Right cardiac atrium (tissue), 5 donors: Measurements from ENCODE around the gene NOX4. TPM values are rescaled to one million over a fixed set of nuclear protein-coding genes. Genes with fewer than 3 reads are reported as not detected.

Experiments
- ATAC-seq, 2 donors: fragments of 200-7000 bp; cut with Tn5 transposase; one replicate each; pipeline versions ENCODE4 v1.8.0 to v1.9.1; 2020; ENCODE audit warnings: moderate library complexity in 2 of 2, mild to moderate bottlenecking in 1 of 2
- DNase-seq, 3 donors: peaks; one replicate each; pipeline ENCODE4 v3.0.0-alpha.2; 2020
- H3K27ac ChIP-seq: one replicate; pipeline ENCODE4 v1.5.1; 2013; ENCODE audit warnings: mild to moderate bottlenecking, low read length, control low read depth, moderate library complexity
- H3K27me3 ChIP-seq: one replicate; pipeline ENCODE4 v1.6.1; 2013; ENCODE audit not compliant: control insufficient read depth, insufficient read depth
- H3K4me1 ChIP-seq: one replicate; pipeline ENCODE4 v1.6.1; 2013; ENCODE audit warnings: low read length; ENCODE audit not compliant: control insufficient read depth, insufficient read depth
- H3K4me3 ChIP-seq: one replicate; pipeline ENCODE4 v1.5.1; 2013; ENCODE audit warnings: low read length, control low read depth
- H3K9me3 ChIP-seq: one replicate; pipeline ENCODE4 v1.6.1; 2013; ENCODE audit warnings: low read length; ENCODE audit not compliant: control insufficient read depth
- WGBS: extraction: QIAGEN DNeasy Blood & Tissue Kit; methylation state at CpG from one replicate; pipeline ENCODE4 v1.1.7; 2013; 5-methylcytosine and 5-hydroxymethylcytosine counted together
- intact Hi-C, 4 donors: fragments of 100-400 bp; cut with DNase I; formaldehyde crosslinking; loops; one replicate each; pipeline versions ENCODE4 v1.11.0 to v1.14.0; 2022 to 2023
- polyA plus RNA-seq: library from polyadenylated mRNA; stranded (reverse); fragments of 200-250 nt; gene quantifications from one replicate; pipeline ENCODE4 v1.2.3, GENCODE V29; 2013
- total RNA-seq, 4 donors: library from RNA; stranded (reverse); fragmentation: NEBNext Ultra II Directional; extraction: Animal tissue kit (Norgen Biotek cat#: 25700); gene quantifications; one replicate each; pipeline ENCODE4 v1.2.1, GENCODE V29; 2021
- donor health status: healthy with polysubstance abuse.
- donor health status: DM: no; HTN: yes; CAD: no.
- donor health status: DM: no; HTN: no; CAD: no.
- donor health status: DM: no; HTN: yes; CAD: no; lungs with severe emphysema.
- donor health status: DM: yes; HTN: yes; CAD: no.

NOX4 gene
- total and polyA plus RNA-seq, 5 donors = 4.7 to 9.3 (median 7.6) TPM

- 86% methylated on average over 2 of the region's 2 CpGs for WGBS
- H3K9me3 ChIP-seq = no peaks in the 10 kb centered on the region
- H3K27ac ChIP-seq = no peak overlapping the region
- H3K4me1 ChIP-seq = no peaks in the 10 kb centered on the region
- ATAC-seq (no peak), DNase-seq (no peak)
- H3K4me3 ChIP-seq = no peak overlapping the region
- no peaks in the 10 kb centered on the region for H3K27me3 ChIP-seq
- intact Hi-C loops = no loop called here
Observed at GRCh38 chr11:89503422-89503821, 12.2 kb upstream of the NOX4 start.

GRCh38 chr11:89502301-89502700 lies 11.1 kb upstream of the NOX4 start:
- WGBS = 95% methylated on average over 2 of the region's 2 CpGs
- Histone ChIP-seq H3K27me3 (no peaks in the 10 kb centered on the region), H3K9me3 (no peaks in the 10 kb centered on the region), H3K27ac (no peak overlapping the region), H3K4me3 (no peak overlapping the region), H3K4me1 (no peaks in the 10 kb centered on the region)
- DNase-seq = no peak
- intact Hi-C loops = no loop called here
- no peak for ATAC-seq

- Histone ChIP-seq H3K27ac (no peak overlapping the region), H3K9me3 (no peaks in the 10 kb centered on the region), H3K4me1 (no peaks in the 10 kb centered on the region), H3K27me3 (no peaks in the 10 kb centered on the region), H3K4me3 (no peak overlapping the region)
- no peak for ATAC-seq
- DNase-seq = no peak
- intact Hi-C loops = no loop called here
Observed at GRCh38 chr11:89500336-89500735, 9.2 kb upstream of the NOX4 start.

- Histone ChIP-seq H3K27me3 (no peaks in the 10 kb centered on the region), H3K27ac (no peak overlapping the region), H3K9me3 (no peaks in the 10 kb centered on the region), H3K4me1 (no peaks in the 10 kb centered on the region), H3K4me3 (no peak overlapping the region)
- WGBS = 88% methylated on average over 5 of the region's 5 CpGs
- no peak for DNase-seq
- intact Hi-C loops = no loop called here
- ATAC-seq = no peak
Observed at GRCh38 chr11:89498845-89499448, 7.8 kb upstream of the NOX4 start.

- Histone ChIP-seq H3K27ac (no peak overlapping the region), H3K9me3 (no peaks in the 10 kb centered on the region), H3K4me3 (no peak overlapping the region), H3K4me1 (no peaks in the 10 kb centered on the region), H3K27me3 (no peaks in the 10 kb centered on the region)
- DNase-seq (peak in 2 of 3 donors; percentile 28 to 53), ATAC-seq (peak; percentile 32 to 73)
- 42% methylated on average over 3 of the region's 3 CpGs for WGBS
- intact Hi-C loops = no loop called here
Observed at GRCh38 chr11:89495951-89496350, 4.8 kb upstream of the NOX4 start.

- Histone ChIP-seq H3K9me3 (no peaks in the 10 kb centered on the region), H3K27ac (no peak overlapping the region), H3K4me1 (no peaks in the 10 kb centered on the region), H3K27me3 (no peaks in the 10 kb centered on the region), H3K4me3 (no peak overlapping the region)
- no peak for DNase-seq
- ATAC-seq = no peak
- 88% methylated on average over 3 of the region's 3 CpGs for WGBS
- intact Hi-C loops = no loop called here
Observed at GRCh38 chr11:89493431-89493830, 2.3 kb upstream of the NOX4 start.

GRCh38 chr11:89490602-89490980 lies 584 bp downstream of the NOX4 start:
- no peak for ATAC-seq
- 33% methylated on average over 3 of the region's 3 CpGs for WGBS
- DNase-seq = no peak
- H3K27me3 ChIP-seq = no peaks in the 10 kb centered on the region
- no peaks in the 10 kb centered on the region for H3K4me1 ChIP-seq
- H3K27ac ChIP-seq = no peak overlapping the region
- intact Hi-C loops = no loop called here
- peak overlapping the region; percentile 45 for H3K4me3 ChIP-seq
- no peaks in the 10 kb centered on the region for H3K9me3 ChIP-seq

GRCh38 chr11:89489930-89490329 lies 1.2 kb downstream of the NOX4 start:
- H3K4me3 ChIP-seq = peak overlapping the region; percentile 45
- ATAC-seq (no peak), DNase-seq (no peak)
- intact Hi-C loops = no loop called here
- 55% methylated on average over 1 of the region's 1 CpG for WGBS
- H3K27me3 ChIP-seq = no peaks in the 10 kb centered on the region
- H3K9me3 ChIP-seq = no peaks in the 10 kb centered on the region
- H3K27ac ChIP-seq = no peak overlapping the region
- no peaks in the 10 kb centered on the region for H3K4me1 ChIP-seq

GRCh38 chr11:89487016-89487415 lies 4.2 kb downstream of the NOX4 start:
- Histone ChIP-seq H3K27me3 (no peaks in the 10 kb centered on the region), H3K4me3 (no peak overlapping the region), H3K4me1 (no peaks in the 10 kb centered on the region), H3K27ac (no peak overlapping the region), H3K9me3 (no peaks in the 10 kb centered on the region)
- DNase-seq (no peak), ATAC-seq (no peak)
- WGBS = 84% methylated on average over 3 of the region's 3 CpGs
- intact Hi-C loops = no loop called here

GRCh38 chr11:89484896-89485295 lies 6.3 kb downstream of the NOX4 start:
- Histone ChIP-seq H3K27me3 (no peaks in the 10 kb centered on the region), H3K27ac (no peak overlapping the region), H3K4me3 (no peak overlapping the region), H3K9me3 (no peaks in the 10 kb centered on the region), H3K4me1 (peaks cover 1% of the 10 kb centered on the region)
- no peak for ATAC-seq
- intact Hi-C loops = no loop called here
- DNase-seq = no peak

- intact Hi-C loops = no loop called here
- no peaks in the 10 kb centered on the region for H3K27me3 ChIP-seq
- ATAC-seq (no peak), DNase-seq (no peak)
- H3K4me1 ChIP-seq = peaks cover 1% of the 10 kb centered on the region
- no peaks in the 10 kb centered on the region for H3K9me3 ChIP-seq
- no peak overlapping the region for H3K27ac ChIP-seq
- 79% methylated on average over 6 of the region's 6 CpGs for WGBS
- no peak overlapping the region for H3K4me3 ChIP-seq
Observed at GRCh38 chr11:89477175-89477574, 14.0 kb downstream of the NOX4 start.

- WGBS = 8% methylated on average over 1 of the region's 1 CpG
- intact Hi-C loops = no loop called here
- Histone ChIP-seq H3K27me3 (no peaks in the 10 kb centered on the region), H3K9me3 (no peaks in the 10 kb centered on the region), H3K4me3 (no peak overlapping the region), H3K27ac (no peak overlapping the region), H3K4me1 (no peaks in the 10 kb centered on the region)
- no peak for DNase-seq
- no peak for ATAC-seq
Observed at GRCh38 chr11:89463266-89463780, 27.9 kb downstream of the NOX4 start.
